RPMI7951 (cell line): ENCODE measurements around the gene FNBP1L. TPM values are rescaled to one million over a fixed set of nuclear protein-coding genes. Genes with fewer than 3 reads are reported as not detected.
"Not testable (repeated sequence)": the region's sequence is repeated elsewhere in the genome, so short reads cannot be mapped to it uniquely, and the experiment has no call there.

Experiments
- DNase-seq: peaks from one replicate; pipeline ENCODE4 v3.0.0-alpha.2; 2012; ENCODE audit warnings: low read depth
- total RNA-seq: library from RNA; depleted of rRNA; stranded (reverse); fragments of >200 nt; shearing (Covaris generic); gene quantifications from 2 replicates; pipeline ENCODE4 v1.2.3, GENCODE V29; 2014

The FNBP1L gene
- total RNA-seq, 1 experiment from 2014 or later = 8.9 TPM

DNA sequence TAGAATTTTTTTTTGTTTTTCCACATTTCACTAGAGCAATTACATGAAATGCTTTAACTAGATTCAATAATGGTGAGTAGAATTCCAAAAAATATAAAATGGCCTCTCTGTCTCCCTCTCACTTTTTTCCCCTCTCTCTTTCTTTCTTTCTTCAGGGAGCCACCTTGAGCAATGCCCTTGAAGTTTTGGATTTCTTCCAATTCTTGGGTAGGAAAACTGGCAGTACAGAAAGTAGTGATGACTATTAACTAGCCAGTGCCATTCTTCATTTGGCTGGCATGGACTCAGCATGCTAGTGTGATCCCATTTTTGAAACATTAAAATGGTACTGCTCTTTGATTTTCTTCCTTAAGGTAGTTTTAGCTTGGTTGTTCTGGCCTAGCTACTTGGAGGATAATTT is 4.5 kb upstream of the FNBP1L start:
- no peak for DNase-seq

GRCh38 chr1:93446837-93447451 is 974 bp upstream of the FNBP1L start:
- no peak for DNase-seq

DNA sequence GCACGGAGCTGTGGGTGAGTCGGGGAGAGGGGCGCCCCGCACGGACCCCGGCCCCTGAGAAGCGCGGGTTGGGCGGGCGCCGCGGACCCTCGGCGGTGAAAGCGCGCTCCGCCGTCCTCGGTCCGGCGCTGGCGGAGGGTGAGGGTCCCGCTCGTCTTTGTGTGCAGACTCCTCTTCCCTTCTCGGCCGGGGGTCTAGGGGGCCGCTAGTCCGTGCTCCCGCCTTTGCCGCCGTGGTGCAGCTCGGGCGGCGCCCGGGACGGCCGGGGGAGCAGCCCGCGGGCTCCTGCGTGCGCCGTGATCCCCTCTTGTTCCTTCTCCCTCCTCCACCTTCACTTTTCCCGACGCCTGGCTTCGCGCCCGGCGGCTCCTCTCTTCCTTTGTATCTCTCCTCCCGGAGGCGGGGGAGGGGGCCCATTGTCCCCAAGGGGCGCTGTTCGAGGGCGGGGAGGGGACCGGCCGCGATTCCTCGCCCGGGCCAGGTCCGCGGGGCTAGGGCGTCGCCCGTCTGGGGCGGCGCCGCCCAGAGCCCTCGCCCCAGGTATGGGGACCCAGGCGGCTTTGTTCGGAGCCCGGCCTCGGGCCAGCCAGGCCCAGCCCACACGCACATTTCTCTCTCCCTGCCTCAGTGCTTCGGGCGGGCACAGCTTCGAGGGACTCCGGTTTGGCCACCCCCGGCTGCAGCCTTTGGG is 519 bp downstream of the FNBP1L start:
- DNase-seq = peak; percentile 35

GRCh38 chr1:93448983-93449804 is 1.3 kb downstream of the FNBP1L start:
- DNase-seq = no peak

GRCh38 chr1:93450321-93450720 is 2.4 kb downstream of the FNBP1L start:
- DNase-seq = no peak

DNA sequence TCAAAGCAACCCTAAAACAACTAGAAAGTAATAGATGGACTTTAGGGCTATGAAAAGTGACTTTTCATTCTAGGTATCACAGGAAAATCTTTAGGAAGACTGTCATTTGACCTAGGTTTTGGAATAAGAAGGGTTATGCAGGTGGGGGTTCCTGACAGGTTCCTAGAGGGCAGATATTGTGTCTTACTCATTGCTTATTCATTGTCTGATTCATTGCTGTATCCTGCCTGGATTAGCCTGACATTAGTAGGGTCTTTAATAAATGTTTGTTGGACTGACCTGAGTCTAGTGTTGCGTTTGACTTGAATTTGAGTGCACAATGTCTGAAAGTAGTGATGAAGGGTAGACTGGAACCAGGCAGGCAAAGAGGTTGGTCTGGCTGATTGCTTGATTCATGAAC is 6.0 kb downstream of the FNBP1L start:
- no peak for DNase-seq

GRCh38 chr1:93459126-93459525 is 11.2 kb downstream of the FNBP1L start:
- no peak for DNase-seq

DNA sequence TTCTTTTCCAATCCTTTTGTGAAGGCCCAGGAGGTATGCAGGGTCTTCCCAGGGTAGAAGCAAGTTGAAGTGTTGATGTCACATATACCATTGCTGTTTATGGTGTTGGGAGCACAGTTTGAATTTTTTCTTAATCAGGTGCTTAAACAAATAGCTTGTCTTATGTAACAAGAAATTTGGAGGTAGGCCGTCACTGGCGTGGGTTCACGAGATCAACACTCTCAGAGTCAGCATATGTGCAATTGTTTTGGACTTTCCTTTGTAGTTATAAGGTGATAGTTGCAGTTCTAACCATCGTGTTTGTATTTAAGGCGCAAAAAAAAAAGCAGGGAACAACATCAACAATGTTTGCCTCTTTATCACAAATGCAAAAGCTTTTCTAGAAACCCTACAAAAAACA is 13.3 kb downstream of the FNBP1L start:
- no peak for DNase-seq

DNA sequence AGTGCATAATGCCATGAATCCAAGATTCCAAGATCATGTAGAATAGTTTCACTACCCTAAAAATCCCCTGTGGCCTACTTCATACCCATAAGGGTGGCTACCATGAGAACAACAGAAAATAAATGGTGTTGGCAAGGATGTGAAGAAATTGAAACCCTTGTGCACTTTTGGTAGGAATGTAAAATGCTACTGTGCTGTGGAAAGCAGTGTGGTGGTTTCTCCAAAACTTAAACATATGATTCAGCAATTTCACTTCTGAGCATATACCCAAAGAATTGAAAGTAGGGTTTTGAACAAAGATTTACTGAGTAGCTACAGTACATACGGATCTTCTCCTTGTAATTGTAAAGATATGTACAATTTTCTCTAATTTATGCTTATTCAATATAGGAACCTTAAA is 16.0 kb downstream of the FNBP1L start:
- no peak for DNase-seq

- DNase-seq = not testable (repeated sequence)
These were observed 17.6 kb downstream of the FNBP1L start for GRCh38 chr1:93465371-93466082.

DNA sequence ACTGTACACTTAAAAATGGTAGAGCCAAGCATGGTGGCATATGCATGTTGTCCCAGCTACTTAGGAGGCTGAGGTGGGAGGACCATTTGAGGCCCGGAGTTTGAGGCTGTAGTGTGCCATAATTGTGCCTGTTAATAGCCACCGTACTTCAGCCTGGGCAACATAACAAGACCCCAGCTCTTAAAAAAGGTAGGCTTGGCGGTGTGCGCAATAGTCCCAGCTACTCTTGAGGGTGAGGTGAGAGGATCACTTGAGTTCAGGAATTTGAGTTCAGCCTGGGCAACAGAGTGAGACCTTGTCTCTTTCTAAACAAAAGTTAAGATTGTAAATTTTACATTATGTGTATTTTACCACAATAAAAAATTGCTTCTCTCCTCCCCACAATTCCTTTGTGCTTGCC is 19.7 kb downstream of the FNBP1L start:
- no peak for DNase-seq

GRCh38 chr1:93468662-93469061 is 20.7 kb downstream of the FNBP1L start:
- no peak for DNase-seq

GRCh38 chr1:93469223-93469622 is 21.3 kb downstream of the FNBP1L start:
- not testable (repeated sequence) for DNase-seq

DNA sequence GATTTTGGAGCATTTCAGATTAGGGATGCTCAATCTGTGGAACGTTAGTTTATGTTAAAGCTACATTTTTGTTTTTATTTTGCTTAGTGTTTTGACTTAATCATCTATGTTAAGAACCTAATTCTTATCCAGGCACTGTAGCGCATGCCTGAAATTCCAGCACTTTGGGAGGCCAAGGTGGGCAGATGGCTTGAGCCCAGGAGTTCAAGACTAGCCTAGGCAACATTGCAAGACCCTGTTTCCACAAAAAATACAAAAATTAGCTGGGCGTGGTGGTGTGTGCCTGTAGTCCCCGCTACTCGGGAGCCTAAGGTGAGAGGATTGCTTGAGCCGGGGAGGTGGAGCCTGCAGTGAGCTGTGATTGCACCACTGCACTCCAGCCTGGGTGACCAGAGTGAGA is 23.4 kb downstream of the FNBP1L start:
- no peak for DNase-seq

DNA sequence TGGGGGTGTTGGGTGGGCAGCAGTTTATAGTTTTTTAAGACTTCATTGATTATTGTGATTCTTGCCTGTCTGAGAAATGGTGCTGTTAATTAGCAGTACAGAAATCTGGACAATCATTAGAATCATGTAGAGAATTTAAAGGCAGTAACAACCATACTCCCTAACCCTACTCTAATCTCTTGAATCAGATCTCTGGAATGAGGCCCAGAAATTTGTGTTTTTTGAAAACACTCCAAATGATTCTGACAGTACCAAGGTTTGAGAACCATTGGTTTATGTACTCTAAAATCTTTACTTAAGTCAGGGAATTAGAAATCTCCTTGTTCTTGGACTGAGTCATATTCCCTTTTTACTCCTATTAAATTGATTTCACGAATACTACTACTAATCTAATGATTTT is 24.0 kb downstream of the FNBP1L start:
- peak; percentile 59 for DNase-seq

DNA sequence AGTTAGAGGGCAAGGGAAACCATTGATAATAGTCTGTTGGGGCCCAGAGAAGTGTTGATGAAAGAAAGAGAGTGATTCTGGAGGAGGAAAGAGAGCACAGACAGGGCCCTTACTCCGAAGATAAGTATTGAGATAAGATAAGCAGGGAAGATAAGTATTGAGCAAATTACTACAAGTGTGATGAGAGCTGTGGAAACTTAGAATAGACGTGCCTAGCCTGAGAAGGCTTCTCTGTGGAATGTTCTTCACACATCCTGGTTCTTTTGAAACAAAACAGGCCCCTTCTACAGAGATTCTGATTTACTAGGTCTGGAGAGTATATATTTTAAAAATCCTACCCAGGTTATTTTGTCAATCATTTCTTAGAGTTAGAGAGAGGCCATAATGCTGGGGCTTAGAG is 26.4 kb downstream of the FNBP1L start:
- DNase-seq = no peak

- DNase-seq = no peak
These were observed 27.8 kb downstream of the FNBP1L start for GRCh38 chr1:93475681-93476080.

DNA sequence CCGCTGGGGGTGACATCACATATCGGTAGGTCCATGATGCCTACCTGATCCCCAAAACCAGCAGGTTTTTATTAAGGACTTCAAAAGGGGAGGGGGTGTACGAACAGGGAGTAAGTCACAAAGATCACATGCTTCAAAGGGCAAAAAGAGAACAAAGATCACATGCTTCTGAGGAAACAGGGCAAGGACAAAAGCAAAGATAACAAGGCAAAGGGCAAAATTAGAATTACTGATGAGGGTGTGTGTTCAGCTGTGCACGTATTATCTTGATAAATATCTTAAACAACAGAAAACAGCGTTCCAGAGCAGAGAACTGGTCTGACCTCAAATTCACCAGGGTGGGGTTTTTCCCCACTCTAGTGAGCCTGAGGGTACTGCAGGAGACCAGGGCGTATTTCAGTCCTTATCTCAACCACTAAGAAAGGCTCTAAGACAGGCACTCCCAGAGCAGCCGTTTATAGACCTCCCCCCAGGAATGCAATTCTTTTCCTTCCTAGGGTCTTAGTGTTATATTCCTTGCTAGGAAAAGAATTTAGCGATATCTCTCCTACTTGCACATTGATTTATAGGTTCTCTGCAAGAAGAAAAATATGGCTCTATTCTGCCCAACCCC is 31.3 kb downstream of the FNBP1L start:
- not testable (repeated sequence) for DNase-seq

GRCh38 chr1:93481899-93482298 is 34.0 kb downstream of the FNBP1L start:
- not testable (repeated sequence) for DNase-seq

GRCh38 chr1:93483200-93483599 is 35.3 kb downstream of the FNBP1L start:
- DNase-seq = no peak

DNA sequence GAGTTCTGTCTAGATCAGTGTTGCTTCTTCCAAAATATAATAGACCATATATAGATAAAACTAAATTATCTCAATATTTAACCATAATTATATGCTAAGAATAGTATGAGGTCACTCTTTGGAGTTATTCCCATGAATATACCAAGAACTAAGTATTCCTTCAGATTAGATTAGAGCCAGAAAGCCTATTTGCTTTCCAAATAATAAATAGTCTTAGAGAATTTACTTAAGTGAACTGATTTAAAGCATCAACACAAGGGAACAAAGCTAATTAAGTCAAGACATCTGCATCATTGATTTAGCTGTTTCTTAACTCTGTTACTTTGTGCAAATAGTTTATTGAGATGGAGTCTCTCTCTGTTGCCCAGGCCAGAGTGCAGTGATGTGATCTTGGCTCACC is 35.7 kb downstream of the FNBP1L start:
- DNase-seq = no peak

DNA sequence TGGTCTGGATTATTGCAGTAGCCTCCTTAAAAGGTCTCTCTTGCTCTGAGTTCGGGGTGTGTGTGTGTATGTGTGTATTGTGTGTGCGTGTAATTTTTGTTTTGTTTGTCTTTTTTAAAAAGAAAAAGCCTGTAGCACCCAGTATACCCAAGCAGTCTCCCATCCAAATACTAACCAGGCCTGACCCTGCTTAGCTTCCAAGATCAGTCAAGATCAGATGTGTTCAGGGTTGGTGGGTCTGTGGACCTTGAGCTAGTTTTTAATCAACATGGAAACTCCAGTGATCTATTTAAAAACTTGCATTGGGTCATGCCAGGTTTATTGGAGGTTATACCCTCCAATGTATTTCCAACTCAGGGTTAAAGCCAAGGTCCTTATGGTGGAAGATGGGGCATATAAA is 40.3 kb downstream of the FNBP1L start:
- DNase-seq = no peak
